HCT116 (cell line): Measurements from ENCODE around the gene PML. TPM values are rescaled to one million over a fixed set of nuclear protein-coding genes. Genes with fewer than 3 reads are reported as not detected.

Source experiments
- ATAC-seq: fragments of 200-7000 bp; cut with Tn5 transposase; 2 replicates; pipeline ENCODE4 v1.9.1; 2020; ENCODE audit warnings: mild to moderate bottlenecking, moderate library complexity
- BruUV-seq: library from RNA; stranded (reverse); fragments of 400-500 nt; replicated peaks from 2 replicates; lab custom pipeline; 2021; lab: Mats Ljungman, UMichigan
- CTCF ChIA-PET: fragments of 300-600 bp; sonication (Branson Sonifier 250); formaldehyde crosslinking; loops from one replicate; lab custom pipeline; 2021; ENCODE audit warnings: antibody characterized with exemption; lab: Charles Lee
- POLR2A ChIA-PET: fragments of 300-600, 350-600 bp; sonication (Branson Sonifier 250); formaldehyde crosslinking; loops from one replicate; lab custom pipeline; 2021; ENCODE audit warnings: antibody characterized with exemption; lab: Charles Lee
- RAD21 ChIA-PET, 2 experiments: fragments of 300-600 bp; sonication (Branson Sonifier 250); formaldehyde crosslinking; loops; one replicate each; lab custom pipeline; 2023; ENCODE audit warnings: low total read pairs in 2 of 2; ENCODE audit not compliant: uncharacterized antibody in 2 of 2, unreplicated experiment in 2 of 2, low non-redundant PET in 1 of 2; lab: Charles Lee
- DNase-seq: peaks from one replicate; pipeline ENCODE4 v3.0.0-alpha.2; 2010; ENCODE audit warnings: low read depth, low spot score
- H2AFZ ChIP-seq: fragments of 200-600 bp; shearing (Covaris generic), sonication (generic); 2 replicates; pipeline ENCODE4 v1.6.1; 2017; ENCODE audit warnings: low read depth, mixed run types, mixed read lengths, antibody characterized with exemption, low read length; ENCODE audit not compliant: poor library complexity, severe bottlenecking
- H3K27ac ChIP-seq: 2 replicates; pipeline ENCODE4 v1.5.1; 2012; ENCODE audit warnings: low read depth, low read length
- H3K27me3 ChIP-seq: fragments of 200-600 bp; sonication (generic); 2 replicates; pipeline ENCODE4 v1.6.1; 2016; ENCODE audit warnings: mixed run types, low read length, mixed read lengths; ENCODE audit not compliant: insufficient read depth
- H3K36me3 ChIP-seq, 2 experiments: fragments of 200-500 bp in 1 of 2; fragments of 200-600 bp in 1 of 2; sonication (Bioruptor generic) in 1 of 2; sonication (generic) in 1 of 2; 2 replicates each; pipeline versions ENCODE4 v1.5.1 to v1.6.1; 2014 to 2016; ENCODE audit warnings: low read length in 2 of 2, inconsistent platforms in 1 of 2, mixed read lengths in 1 of 2, mixed run types in 1 of 2; ENCODE audit not compliant: insufficient read depth in 2 of 2, control insufficient read depth in 1 of 2
- H3K4me1 ChIP-seq, 2 experiments: fragments of 200-600 bp in 1 of 2; sonication (generic) in 1 of 2; 2 replicates each; pipeline versions ENCODE4 v1.5.1 to v1.6.1; 2012 to 2017; ENCODE audit warnings: low read length in 2 of 2, inconsistent platforms in 1 of 2, mild to moderate bottlenecking in 1 of 2, mixed read lengths in 1 of 2, mixed run types in 1 of 2, moderate library complexity in 1 of 2; ENCODE audit not compliant: insufficient read depth in 2 of 2, control insufficient read depth in 1 of 2
- H3K4me2 ChIP-seq: fragments of 200-600 bp; sonication (generic); 2 replicates; pipeline ENCODE4 v1.6.1; 2017; ENCODE audit warnings: mixed run types, low read length, mixed read lengths
- H3K4me3 ChIP-seq, 2 experiments: fragments of 200-600 bp in 1 of 2; sonication (generic) in 1 of 2; replicated peaks in 1 of 2; 2 replicates each; pipeline ENCODE4 v1.5.1; 2011 to 2016; ENCODE audit warnings: low read length in 2 of 2, control low read depth in 1 of 2, low read depth in 1 of 2, mild to moderate bottlenecking in 1 of 2, mixed read lengths in 1 of 2, mixed run types in 1 of 2
- H3K79me2 ChIP-seq: fragments of 200-600 bp; sonication (generic); 2 replicates; pipeline ENCODE4 v1.6.1; 2017; ENCODE audit warnings: mild to moderate bottlenecking, mixed run types, low read length, moderate library complexity, mixed read lengths; ENCODE audit not compliant: insufficient read depth
- H3K9ac ChIP-seq: fragments of 200-600 bp; sonication (generic); 2 replicates; pipeline ENCODE4 v1.6.1; 2016; ENCODE audit warnings: low read length, mixed read lengths
- H3K9me2 ChIP-seq: fragments of 200-600 bp; sonication (generic), shearing (Covaris generic); 2 replicates; pipeline ENCODE4 v1.6.1; 2017; ENCODE audit warnings: mixed run types, mild to moderate bottlenecking, moderate library complexity; ENCODE audit not compliant: insufficient read depth
- H3K9me3 ChIP-seq, 2 experiments: fragments of 200-500 bp in 1 of 2; fragments of 200-600 bp in 1 of 2; sonication (Bioruptor generic) in 1 of 2; sonication (generic) in 1 of 2; 2 replicates each; pipeline ENCODE4 v1.6.1; 2014 to 2017; ENCODE audit warnings: low read length in 2 of 2, mixed read lengths in 2 of 2, inconsistent platforms in 1 of 2, low read depth in 1 of 2, mild to moderate bottlenecking in 1 of 2, mixed run types in 1 of 2, moderate library complexity in 1 of 2; ENCODE audit not compliant: control insufficient read depth in 1 of 2, insufficient read depth in 1 of 2
- H4K20me1 ChIP-seq: fragments of 200-600 bp; sonication (generic), shearing (Covaris generic); 2 replicates; pipeline ENCODE4 v1.6.1; 2017; ENCODE audit warnings: mixed run types, mild to moderate bottlenecking, moderate library complexity; ENCODE audit not compliant: insufficient read depth
- CBX3 ChIP-seq: IDR thresholded peaks from 2 replicates; pipeline ENCODE4 v1.6.1; 2012; ENCODE audit warnings: low read depth
- CEBPB ChIP-seq: IDR thresholded peaks from 2 replicates; pipeline ENCODE4 v1.6.1; 2012; ENCODE audit warnings: low read depth
- EGR1 ChIP-seq: IDR thresholded peaks from 2 replicates; pipeline ENCODE4 v1.6.1; 2012; ENCODE audit warnings: low read depth
- ELF1 ChIP-seq: IDR thresholded peaks from 2 replicates; pipeline ENCODE4 v1.6.1; 2012; ENCODE audit warnings: low read depth, borderline replicate concordance
- EZH2phosphoT487 ChIP-seq: fragments of 200-600 bp; IDR thresholded peaks from 2 replicates; pipeline ENCODE4 v1.6.1; 2018; ENCODE audit warnings: antibody characterized with exemption, borderline replicate concordance
- POLR2A ChIP-seq: IDR thresholded peaks from 2 replicates; pipeline ENCODE4 v1.7.0; 2011; ENCODE audit warnings: borderline replicate concordance; ENCODE audit not compliant: insufficient read depth, insufficient read length; ENCODE audit errors: extremely low read depth
- POLR2AphosphoS5 ChIP-seq: IDR thresholded peaks from 2 replicates; pipeline ENCODE4 v1.6.1; 2011; ENCODE audit warnings: mild to moderate bottlenecking, low read depth, low read length, moderate library complexity
- SIN3A ChIP-seq: IDR thresholded peaks from 2 replicates; pipeline ENCODE4 v1.6.1; 2012; ENCODE audit warnings: low read depth
- SP1 ChIP-seq: IDR thresholded peaks from 2 replicates; pipeline ENCODE4 v1.6.1; 2012; ENCODE audit warnings: low read depth
- TCF7L2 ChIP-seq: IDR thresholded peaks from 2 replicates; pipeline ENCODE4 v1.7.0; 2011; ENCODE audit warnings: borderline replicate concordance, inconsistent platforms; ENCODE audit not compliant: insufficient read depth, insufficient read length; ENCODE audit errors: extremely low read depth
- YY1 ChIP-seq: IDR thresholded peaks from 2 replicates; pipeline ENCODE4 v1.6.1; 2011; ENCODE audit warnings: low read length, low read depth, moderate library complexity, mild to moderate bottlenecking; ENCODE audit not compliant: insufficient replicate concordance; ENCODE audit errors: extremely low read depth
- ZFX ChIP-seq: fragments of 450-650 bp; IDR thresholded peaks from 2 replicates; pipeline ENCODE4 v1.6.1; 2017
- ZNF274 ChIP-seq: fragments of 200-500 bp; sonication (Bioruptor generic); IDR thresholded peaks from 2 replicates; pipeline ENCODE4 v1.6.1; 2014; ENCODE audit warnings: mild to moderate bottlenecking, low read depth, low read length, inconsistent platforms
- intact Hi-C: fragments of 100-400 bp; cut with micrococcal nuclease; formaldehyde crosslinking; loops from 2 replicates; pipeline ENCODE4 v1.10.0; 2022
- total RNA-seq: library from RNA; stranded (reverse); gene quantifications from one replicate; pipeline ENCODE4 v1.2.1, GENCODE V29; 2021; ENCODE audit not compliant: unreplicated experiment
- TF ChIP-seq, protein P1 (sequence below), 3 experiments: fragments of 200-600 bp in 1 of 3; sonication (generic) in 1 of 3; IDR thresholded peaks in 2 of 3; conservative IDR thresholded peaks in 1 of 3; 2 replicates each; pipeline ENCODE4 v1.5.1; 2012 to 2017; ENCODE audit warnings: low read depth in 2 of 3, low read length in 2 of 3, antibody characterized with exemption in 1 of 3, borderline replicate concordance in 1 of 3, control low read depth in 1 of 3, mild to moderate bottlenecking in 1 of 3, mixed read lengths in 1 of 3, mixed run types in 1 of 3, moderate library complexity in 1 of 3; ENCODE audit not compliant: insufficient read depth in 1 of 3
- TF ChIP-seq, protein P2 (sequence below): IDR thresholded peaks from 2 replicates; pipeline ENCODE4 v1.6.1; 2012; ENCODE audit warnings: low read depth

Gene PML
- total RNA-seq, 1 experiment from 2014 or later: 28.1 TPM

DNA sequence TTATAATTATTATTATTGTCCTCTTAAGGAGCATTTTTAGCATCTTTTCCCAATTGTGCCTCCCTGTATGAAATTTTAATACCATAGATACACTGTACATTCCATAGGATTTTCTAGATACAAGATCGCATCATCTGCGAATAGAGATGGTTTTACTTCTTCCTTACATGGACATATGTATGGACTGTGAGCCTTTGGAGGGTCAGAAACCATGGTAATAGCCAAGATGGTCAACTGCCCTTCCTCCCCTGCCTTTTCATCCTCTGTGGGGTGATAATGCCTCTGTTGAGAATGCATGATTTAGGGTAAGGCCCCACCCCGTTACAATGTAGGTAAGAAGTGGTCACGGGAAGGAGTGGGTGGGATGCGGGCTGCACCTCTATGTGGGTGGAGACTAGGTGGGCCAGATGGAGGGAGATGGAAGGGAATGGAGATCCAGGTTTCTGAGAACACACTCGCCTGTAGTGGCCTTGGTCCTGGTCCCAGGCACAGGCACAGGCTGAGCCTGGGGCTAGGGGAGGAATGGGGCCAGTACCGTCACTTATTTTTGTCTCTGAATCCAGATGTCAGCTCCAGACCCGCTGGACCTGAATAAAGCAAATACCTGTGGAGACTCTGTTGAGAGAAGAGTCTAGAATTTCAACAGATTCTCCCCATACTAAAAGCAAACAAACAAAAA, 56.2 kb downstream of the PML start:
- Histone ChIP-seq H2AFZ (no peak overlapping the region), H3K9ac (no peak overlapping the region), H3K27ac (no peak overlapping the region), H3K9me2 (no peaks in the 10 kb centered on the region), H3K79me2 (no peaks in the 10 kb centered on the region), H3K27me3 (no peaks in the 10 kb centered on the region), H3K9me3 (no peaks in the 10 kb centered on the region), H3K4me3 (no peak overlapping the region), H3K36me3 (no peaks in the 10 kb centered on the region), H3K4me2 (no peak overlapping the region), H3K4me1 (peaks cover 10 to 22% of the 10 kb centered on the region in 2 experiments), H4K20me1 (no peaks in the 10 kb centered on the region)
- CTCF ChIA-PET: interaction anchor here (1.8 to 2.4 kb wide), 2 partner anchors 14 to 257 kb away, joined by 5 to 6 read pairs; no protein-coding TSS in a partner anchor
- DNase-seq: no peak
- POLR2A ChIA-PET: no interaction called here
- RAD21 ChIA-PET: no interaction called here
- TF ChIP-seq POLR2AphosphoS5 (no peak), SP1 (no peak), ELF1 (no peak), POLR2A (no peak), ZNF274 (no peak), CBX3 (no peak), CEBPB (no peak), YY1 (no peak), EGR1 (no peak), TCF7L2 (no peak), SIN3A (no peak), EZH2phosphoT487 (no peak), ZFX (no peak)
- TF ChIP-seq, protein P1, sequence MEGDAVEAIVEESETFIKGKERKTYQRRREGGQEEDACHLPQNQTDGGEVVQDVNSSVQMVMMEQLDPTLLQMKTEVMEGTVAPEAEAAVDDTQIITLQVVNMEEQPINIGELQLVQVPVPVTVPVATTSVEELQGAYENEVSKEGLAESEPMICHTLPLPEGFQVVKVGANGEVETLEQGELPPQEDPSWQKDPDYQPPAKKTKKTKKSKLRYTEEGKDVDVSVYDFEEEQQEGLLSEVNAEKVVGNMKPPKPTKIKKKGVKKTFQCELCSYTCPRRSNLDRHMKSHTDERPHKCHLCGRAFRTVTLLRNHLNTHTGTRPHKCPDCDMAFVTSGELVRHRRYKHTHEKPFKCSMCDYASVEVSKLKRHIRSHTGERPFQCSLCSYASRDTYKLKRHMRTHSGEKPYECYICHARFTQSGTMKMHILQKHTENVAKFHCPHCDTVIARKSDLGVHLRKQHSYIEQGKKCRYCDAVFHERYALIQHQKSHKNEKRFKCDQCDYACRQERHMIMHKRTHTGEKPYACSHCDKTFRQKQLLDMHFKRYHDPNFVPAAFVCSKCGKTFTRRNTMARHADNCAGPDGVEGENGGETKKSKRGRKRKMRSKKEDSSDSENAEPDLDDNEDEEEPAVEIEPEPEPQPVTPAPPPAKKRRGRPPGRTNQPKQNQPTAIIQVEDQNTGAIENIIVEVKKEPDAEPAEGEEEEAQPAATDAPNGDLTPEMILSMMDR (IDR thresholded peaks at IDR 0.05 in 2 of 3, conservative IDR thresholded peaks at IDR 0.05 in 1 of 3; ENCODE audit: borderline replicate concordance in 1 of 3, insufficient read depth in 1 of 3, low read depth in 2 of 3, low read length in 2 of 3): no peak
- TF ChIP-seq, protein P2, sequence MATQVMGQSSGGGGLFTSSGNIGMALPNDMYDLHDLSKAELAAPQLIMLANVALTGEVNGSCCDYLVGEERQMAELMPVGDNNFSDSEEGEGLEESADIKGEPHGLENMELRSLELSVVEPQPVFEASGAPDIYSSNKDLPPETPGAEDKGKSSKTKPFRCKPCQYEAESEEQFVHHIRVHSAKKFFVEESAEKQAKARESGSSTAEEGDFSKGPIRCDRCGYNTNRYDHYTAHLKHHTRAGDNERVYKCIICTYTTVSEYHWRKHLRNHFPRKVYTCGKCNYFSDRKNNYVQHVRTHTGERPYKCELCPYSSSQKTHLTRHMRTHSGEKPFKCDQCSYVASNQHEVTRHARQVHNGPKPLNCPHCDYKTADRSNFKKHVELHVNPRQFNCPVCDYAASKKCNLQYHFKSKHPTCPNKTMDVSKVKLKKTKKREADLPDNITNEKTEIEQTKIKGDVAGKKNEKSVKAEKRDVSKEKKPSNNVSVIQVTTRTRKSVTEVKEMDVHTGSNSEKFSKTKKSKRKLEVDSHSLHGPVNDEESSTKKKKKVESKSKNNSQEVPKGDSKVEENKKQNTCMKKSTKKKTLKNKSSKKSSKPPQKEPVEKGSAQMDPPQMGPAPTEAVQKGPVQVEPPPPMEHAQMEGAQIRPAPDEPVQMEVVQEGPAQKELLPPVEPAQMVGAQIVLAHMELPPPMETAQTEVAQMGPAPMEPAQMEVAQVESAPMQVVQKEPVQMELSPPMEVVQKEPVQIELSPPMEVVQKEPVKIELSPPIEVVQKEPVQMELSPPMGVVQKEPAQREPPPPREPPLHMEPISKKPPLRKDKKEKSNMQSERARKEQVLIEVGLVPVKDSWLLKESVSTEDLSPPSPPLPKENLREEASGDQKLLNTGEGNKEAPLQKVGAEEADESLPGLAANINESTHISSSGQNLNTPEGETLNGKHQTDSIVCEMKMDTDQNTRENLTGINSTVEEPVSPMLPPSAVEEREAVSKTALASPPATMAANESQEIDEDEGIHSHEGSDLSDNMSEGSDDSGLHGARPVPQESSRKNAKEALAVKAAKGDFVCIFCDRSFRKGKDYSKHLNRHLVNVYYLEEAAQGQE: no peak
- intact Hi-C loops: loop anchor here (5.0 kb wide), 1 partner anchor 252 kb away; no protein-coding TSS in a partner anchor
- no TSS peak for BruUV-seq
- ATAC-seq: no peak
